GM12878 (cell line): ENCODE data around the gene NBEA.

ENCODE experiments used
- CTCF ChIP-seq, 3 experiments: IDR thresholded peaks in 2 of 3; conservative IDR thresholded peaks in 1 of 3; 2 replicates each; pipeline ENCODE4 v1.5.1; 2011; ENCODE audit warnings: low read depth in 3 of 3, low read length in 3 of 3, mild to moderate bottlenecking in 3 of 3, control low read depth in 2 of 3, moderate library complexity in 2 of 3, inconsistent platforms in 1 of 3, mixed read lengths in 1 of 3; ENCODE audit not compliant: control insufficient read depth in 2 of 3, insufficient read depth in 1 of 3; ENCODE audit errors: extremely low read depth in 1 of 3
- EGR1 ChIP-seq, 2 experiments: IDR thresholded peaks; 1 replicate in 1 of 2; 2 replicates in 1 of 2; pipeline ENCODE4 v1.6.1; 2011 to 2012; ENCODE audit warnings: low read depth in 2 of 2, low read length in 2 of 2, borderline replicate concordance in 1 of 2, mild to moderate bottlenecking in 1 of 2, moderate library complexity in 1 of 2
- HDGF ChIP-seq: fragments of 450-650 bp; IDR thresholded peaks from 2 replicates; pipeline ENCODE4 v1.6.1; 2016; ENCODE audit warnings: antibody characterized with exemption
- KAT2A ChIP-seq: conservative IDR thresholded peaks from 2 replicates; pipeline ENCODE4 v1.6.1; 2011; ENCODE audit warnings: low read depth, low read length; ENCODE audit not compliant: control insufficient read depth
- MYC ChIP-seq: IDR thresholded peaks from 2 replicates; pipeline ENCODE4 v1.6.1; 2011; ENCODE audit warnings: mild to moderate bottlenecking, low read length, moderate library complexity, inconsistent platforms; ENCODE audit not compliant: insufficient read depth, insufficient replicate concordance, insufficient read length, severe bottlenecking
- POLR2A ChIP-seq: IDR thresholded peaks from 2 replicates; pipeline ENCODE4 v1.6.1; 2011; ENCODE audit warnings: low read depth, mild to moderate bottlenecking, low read length
- POLR2AphosphoS5 ChIP-seq: IDR thresholded peaks from 2 replicates; pipeline ENCODE4 v1.6.1; 2011; ENCODE audit warnings: mild to moderate bottlenecking, low read length, inconsistent platforms
- SIN3A ChIP-seq: IDR thresholded peaks from 2 replicates; pipeline ENCODE4 v1.6.1; 2012; ENCODE audit warnings: low read depth, low read length, improper control_type of control experiment
- TBL1XR1 ChIP-seq: IDR thresholded peaks from 2 replicates; pipeline ENCODE4 v1.6.1; 2012; ENCODE audit warnings: low read depth, low read length, improper control_type of control experiment
- USF2 ChIP-seq: IDR thresholded peaks from 2 replicates; pipeline ENCODE4 v1.6.1; 2011; ENCODE audit warnings: low read depth, low read length, improper control_type of control experiment, borderline replicate concordance
- ZNF384 ChIP-seq: IDR thresholded peaks from 2 replicates; pipeline ENCODE4 v1.6.1; 2012; ENCODE audit warnings: low read depth, mild to moderate bottlenecking, low read length, improper control_type of control experiment, borderline replicate concordance

DNA sequence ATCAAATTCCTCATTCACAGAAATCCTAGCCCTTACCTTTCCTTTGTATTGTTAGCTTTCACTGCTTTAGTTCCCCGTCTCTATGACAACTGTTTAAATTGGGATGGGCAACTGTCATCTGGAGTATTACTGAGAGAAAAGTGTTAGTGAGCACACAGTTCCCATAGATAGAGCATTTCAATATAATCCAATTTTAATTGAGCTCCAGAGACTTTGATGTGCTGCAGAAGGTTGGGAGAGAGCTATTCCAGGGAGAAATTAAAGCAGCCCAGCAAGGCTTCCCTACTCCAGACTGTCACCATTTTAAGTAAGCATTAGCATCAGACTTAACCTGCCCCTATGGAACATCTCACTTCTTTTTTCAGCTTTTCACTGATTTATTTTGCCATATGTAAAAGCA, 589.5 kb downstream of the NBEA start:
- no peak for TF ChIP-seq USF2
- TF ChIP-seq CTCF (IDR thresholded peaks at IDR 0.05 in 2 of 3, conservative IDR thresholded peaks at IDR 0.05 in 1 of 3; ENCODE audit: control insufficient read depth in 2 of 3, extremely low read depth in 1 of 3, insufficient read depth in 1 of 3, low read depth in 3 of 3, low read length in 3 of 3) = no peak
- TF ChIP-seq ZNF384 = no peak
- TF ChIP-seq POLR2A = no peak
- TF ChIP-seq EGR1 (IDR thresholded peaks at IDR 0.05; ENCODE audit: borderline replicate concordance in 1 of 2, low read depth in 2 of 2, low read length in 2 of 2) = no peak
- TF ChIP-seq MYC = no peak
- TF ChIP-seq SIN3A = no peak
- TF ChIP-seq TBL1XR1 = no peak
- TF ChIP-seq POLR2AphosphoS5 = no peak
- no peak for TF ChIP-seq KAT2A
- no peak for TF ChIP-seq HDGF
